Kidney epithelial cell (primary cell): ENCODE results near the gene EML1. TPM values are rescaled to one million over a fixed set of nuclear protein-coding genes. Genes with fewer than 3 reads are reported as not detected.
A peak's percentile ranks its signal among the peaks of the same experiment; 100 is the strongest.

Experiments used
- DNase-seq: peaks from one replicate; pipeline ENCODE4 v3.0.0-alpha.2; 2010; ENCODE audit warnings: low read depth
- H3K27me3 ChIP-seq: 2 replicates; pipeline ENCODE4 v1.6.0; 2011; ENCODE audit warnings: low read length; ENCODE audit not compliant: control insufficient read depth, insufficient read depth
- H3K36me3 ChIP-seq: 2 replicates; pipeline ENCODE4 v1.5.1; 2011; ENCODE audit warnings: low read length; ENCODE audit not compliant: control insufficient read depth, insufficient read depth
- H3K4me3 ChIP-seq: 2 replicates; pipeline ENCODE4 v1.5.1; 2011; ENCODE audit warnings: low read depth, mild to moderate bottlenecking, control low read depth, low read length
- CTCF ChIP-seq: IDR thresholded peaks from 2 replicates; pipeline ENCODE4 v1.5.1; 2011; ENCODE audit warnings: mild to moderate bottlenecking, moderate library complexity, low read length, control low read depth, inconsistent platforms; ENCODE audit not compliant: insufficient read depth, poor library complexity, severe bottlenecking
- total RNA-seq: library from RNA; depleted of rRNA; stranded (reverse); fragments of >200 nt; gene quantifications from 2 replicates; pipeline ENCODE4 v1.2.3, GENCODE V29; 2015

EML1 gene
- total RNA-seq, 1 donor from 2014 or later: 11.6 TPM

- DNase-seq: no peak
- no peak for TF ChIP-seq CTCF
- H3K36me3 ChIP-seq: no peaks in the 10 kb centered on the region
- H3K4me3 ChIP-seq: no peak overlapping the region
- H3K27me3 ChIP-seq: no peaks in the 10 kb centered on the region
Measured at GRCh38 chr14:99790978-99791376, 2.2 kb upstream of the EML1 start.

- H3K4me3 ChIP-seq: no peak overlapping the region
- no peak for DNase-seq
- no peaks in the 10 kb centered on the region for H3K36me3 ChIP-seq
- H3K27me3 ChIP-seq: no peaks in the 10 kb centered on the region
- TF ChIP-seq CTCF: no peak
Measured at GRCh38 chr14:99791476-99792209, 1.6 kb upstream of the EML1 start.

DNA sequence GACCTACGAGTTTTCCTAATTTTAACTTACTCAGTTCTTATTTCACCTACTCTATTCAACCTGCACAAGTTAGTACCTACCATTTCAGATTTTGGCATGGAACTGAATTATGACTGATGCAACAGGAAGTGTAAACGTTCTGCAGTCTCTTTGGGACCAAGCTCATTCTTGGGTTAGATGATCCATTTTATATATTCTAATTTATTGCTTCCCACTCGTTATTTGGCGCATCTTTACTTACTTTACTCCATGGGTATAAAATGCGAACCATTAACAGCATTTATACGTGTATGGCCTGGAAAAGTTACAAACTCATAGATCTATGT is 1.0 kb upstream of the EML1 start:
- DNase-seq: no peak
- Histone ChIP-seq H3K36me3 (no peaks in the 10 kb centered on the region), H3K4me3 (no peak overlapping the region), H3K27me3 (no peaks in the 10 kb centered on the region)
- no peak for TF ChIP-seq CTCF

GRCh38 chr14:99792551-99793212 is 531 bp upstream of the EML1 start:
- TF ChIP-seq CTCF: no peak
- H3K27me3 ChIP-seq: no peaks in the 10 kb centered on the region
- H3K4me3 ChIP-seq: peak overlapping the region; percentile 44
- no peaks in the 10 kb centered on the region for H3K36me3 ChIP-seq
- DNase-seq: no peak

GRCh38 chr14:99794151-99794780 is 1.1 kb downstream of the EML1 start:
- H3K4me3 ChIP-seq: peak overlapping the region; percentile 57
- no peak for TF ChIP-seq CTCF
- H3K27me3 ChIP-seq: no peaks in the 10 kb centered on the region
- DNase-seq: no peak
- no peaks in the 10 kb centered on the region for H3K36me3 ChIP-seq
